Measurements from ENCODE around the gene SLITRK1.

DNA sequence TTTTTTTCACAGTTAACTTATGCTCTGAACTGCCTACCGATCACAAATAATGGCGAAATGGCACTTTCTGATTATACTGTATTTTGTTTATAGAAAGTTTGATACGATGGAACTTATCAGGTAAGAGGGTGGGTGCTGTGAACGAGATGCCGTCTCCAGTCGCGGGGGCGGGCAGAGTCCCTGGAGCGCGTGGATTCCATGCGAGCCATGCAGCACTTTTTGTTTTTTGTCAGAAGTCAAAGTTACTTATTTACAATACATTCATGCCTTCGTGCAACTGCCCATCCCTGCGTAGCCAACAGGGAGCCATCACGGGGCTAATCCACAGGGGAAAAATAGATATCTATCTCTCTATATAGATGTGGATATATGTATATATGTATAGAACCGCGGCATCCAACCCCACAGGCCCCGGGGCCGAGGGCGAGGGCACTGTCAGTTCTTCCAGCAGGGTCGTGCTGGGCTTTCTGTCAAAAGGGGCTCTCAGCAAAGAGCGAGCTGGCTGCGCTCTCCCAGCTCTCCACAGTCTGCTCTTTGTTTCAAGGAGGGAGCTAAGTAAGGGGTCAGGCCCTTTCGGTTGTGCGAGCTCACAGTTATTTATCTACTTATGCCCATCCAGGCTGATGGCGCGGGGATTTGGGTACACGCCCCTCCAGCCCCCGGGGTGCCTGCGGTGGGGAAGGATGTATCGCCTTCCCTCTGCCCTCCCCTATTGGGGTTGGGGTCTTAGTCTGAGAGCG, 3.4 kb downstream of the SLITRK1 start:
- TF ChIP-seq RAD21 (IDR thresholded peaks at IDR 0.05; ENCODE audit: low read depth), result no peak
- TF ChIP-seq EP300 (IDR thresholded peaks at IDR 0.05; ENCODE audit: borderline replicate concordance), result no peak
- TF ChIP-seq TCF12 (IDR thresholded peaks at IDR 0.05; ENCODE audit: low read depth), result no peak
- TF ChIP-seq, protein P1, sequence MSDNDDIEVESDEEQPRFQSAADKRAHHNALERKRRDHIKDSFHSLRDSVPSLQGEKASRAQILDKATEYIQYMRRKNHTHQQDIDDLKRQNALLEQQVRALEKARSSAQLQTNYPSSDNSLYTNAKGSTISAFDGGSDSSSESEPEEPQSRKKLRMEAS (IDR thresholded peaks at IDR 0.05), result no peak
- TF ChIP-seq FOXM1 (IDR thresholded peaks at IDR 0.05; ENCODE audit: borderline replicate concordance, low read depth), result no peak
- TF ChIP-seq REST (IDR thresholded peaks at IDR 0.05; ENCODE audit: low read depth), result no peak
- TF ChIP-seq TEAD4 (IDR thresholded peaks at IDR 0.05), result no peak
- TF ChIP-seq, protein P2, sequence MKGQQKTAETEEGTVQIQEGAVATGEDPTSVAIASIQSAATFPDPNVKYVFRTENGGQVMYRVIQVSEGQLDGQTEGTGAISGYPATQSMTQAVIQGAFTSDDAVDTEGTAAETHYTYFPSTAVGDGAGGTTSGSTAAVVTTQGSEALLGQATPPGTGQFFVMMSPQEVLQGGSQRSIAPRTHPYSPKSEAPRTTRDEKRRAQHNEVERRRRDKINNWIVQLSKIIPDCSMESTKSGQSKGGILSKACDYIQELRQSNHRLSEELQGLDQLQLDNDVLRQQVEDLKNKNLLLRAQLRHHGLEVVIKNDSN (IDR thresholded peaks at IDR 0.05), result no peak
- no peak for TF ChIP-seq ZBTB7A (IDR thresholded peaks at IDR 0.05; ENCODE audit: low read depth)
- TF ChIP-seq YY1 (IDR thresholded peaks at IDR 0.05; ENCODE audit: low read depth), result no peak
- TF ChIP-seq NFIC (IDR thresholded peaks at IDR 0.05), result no peak
